GM18909 (cell line): ENCODE results near the gene PPL.

Experiments used
- ATAC-seq: cut with Tn5 transposase; IDR thresholded peaks from one replicate; pipeline ENCODE4 v1.9.1; 2021; ENCODE audit warnings: mild to moderate bottlenecking; ENCODE audit not compliant: unreplicated experiment, poor library complexity

Gene PPL

GRCh38 chr16:4870138-4870671, 66.7 kb downstream of the PPL start:
- ATAC-seq = no peak

DNA sequence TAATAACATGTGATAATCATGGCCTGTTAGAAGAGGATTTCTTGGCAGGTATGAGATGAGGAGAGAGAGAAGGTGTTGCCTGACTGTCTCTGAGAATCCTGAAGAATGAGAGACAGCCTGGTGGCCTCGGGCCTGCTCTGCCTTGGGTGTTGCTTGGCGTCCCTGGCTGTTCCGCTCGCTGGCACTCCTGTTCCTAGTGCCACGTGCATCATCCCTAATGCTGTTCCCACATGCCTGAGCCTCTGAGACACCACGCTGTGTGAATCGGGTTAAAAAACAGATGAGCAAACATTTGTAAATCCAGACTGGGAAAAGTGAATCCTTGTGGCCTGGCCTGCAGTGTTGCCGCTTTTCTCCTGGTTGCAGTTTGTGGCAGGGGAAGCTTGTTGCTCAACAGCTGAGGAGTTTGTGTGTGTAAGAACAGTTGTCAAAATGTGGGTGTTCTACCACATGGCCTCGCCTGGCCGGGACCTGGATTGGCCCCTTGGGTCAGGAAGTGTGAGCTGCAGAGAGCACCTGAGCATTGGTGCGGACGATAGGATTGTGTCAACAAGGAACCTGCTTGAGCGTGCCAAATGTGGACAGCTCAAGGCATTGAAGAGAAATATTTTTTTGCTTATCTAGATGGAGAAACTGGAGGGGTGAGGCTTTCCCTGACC, 67.7 kb downstream of the PPL start:
- no peak for ATAC-seq

GRCh38 chr16:4868535-4868934, 68.4 kb downstream of the PPL start:
- no peak for ATAC-seq

- peak; percentile 76 for ATAC-seq
Measured at GRCh38 chr16:4868026-4868425, 68.9 kb downstream of the PPL start.

DNA sequence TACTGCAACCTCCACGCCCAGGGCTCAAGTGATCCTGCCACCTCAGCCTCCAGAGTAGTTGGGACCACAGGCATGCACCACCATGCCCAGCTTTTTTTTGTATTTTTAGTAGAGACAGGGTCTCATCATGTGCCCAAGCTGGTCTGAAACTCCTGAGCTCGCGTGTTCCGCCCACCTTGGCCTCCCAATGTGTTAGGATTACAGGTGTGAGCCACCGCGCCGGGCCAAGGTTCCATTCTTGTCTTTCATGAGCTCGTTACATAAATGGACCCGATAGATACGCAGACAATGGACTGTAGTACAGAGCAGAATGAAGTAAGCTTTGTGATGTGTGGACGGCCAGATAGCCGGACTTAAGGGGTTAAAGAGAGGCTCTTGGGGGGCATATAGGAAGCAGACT, 70.4 kb downstream of the PPL start:
- ATAC-seq = no peak

- no peak for ATAC-seq
Measured at GRCh38 chr16:4865231-4865860, 71.6 kb downstream of the PPL start.

DNA sequence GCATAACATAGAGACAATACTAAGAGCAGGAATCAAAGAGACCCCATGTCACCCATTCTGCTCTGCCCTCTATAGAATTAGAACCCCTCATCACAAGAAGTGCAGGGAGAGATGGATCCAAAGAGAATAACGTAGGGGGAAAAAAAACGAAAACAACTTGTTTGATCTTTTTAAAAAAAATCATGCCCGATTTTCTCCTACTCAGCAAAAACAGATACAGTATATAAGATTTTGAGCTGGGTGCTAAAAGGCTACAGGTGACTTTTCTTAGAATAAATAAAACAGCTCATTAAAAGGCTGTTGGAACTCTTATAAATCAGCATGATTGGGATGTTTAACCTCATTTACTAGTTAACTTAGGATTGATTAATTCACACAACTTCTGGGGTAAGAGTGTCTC, 72.2 kb downstream of the PPL start:
- ATAC-seq = no peak

DNA sequence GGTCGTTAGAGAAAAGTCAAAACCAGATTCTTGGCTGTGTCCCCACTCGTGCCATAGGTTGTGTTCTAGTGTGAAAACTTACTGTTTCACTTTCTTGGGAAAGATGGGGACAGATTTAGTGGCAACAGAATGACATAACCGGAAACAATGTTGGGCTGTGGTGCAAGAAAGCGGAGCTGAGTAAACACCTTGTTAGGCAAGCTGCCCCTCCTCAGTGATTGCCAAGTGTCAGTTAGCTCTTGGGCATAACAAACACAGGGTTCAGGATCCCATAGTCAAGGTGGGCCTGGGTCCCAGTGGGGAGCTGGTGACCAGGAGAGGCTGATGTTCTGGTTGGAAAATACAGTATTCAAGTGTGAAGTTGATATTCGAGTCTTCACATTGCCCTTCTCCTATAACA, 74.3 kb downstream of the PPL start:
- ATAC-seq = no peak

DNA sequence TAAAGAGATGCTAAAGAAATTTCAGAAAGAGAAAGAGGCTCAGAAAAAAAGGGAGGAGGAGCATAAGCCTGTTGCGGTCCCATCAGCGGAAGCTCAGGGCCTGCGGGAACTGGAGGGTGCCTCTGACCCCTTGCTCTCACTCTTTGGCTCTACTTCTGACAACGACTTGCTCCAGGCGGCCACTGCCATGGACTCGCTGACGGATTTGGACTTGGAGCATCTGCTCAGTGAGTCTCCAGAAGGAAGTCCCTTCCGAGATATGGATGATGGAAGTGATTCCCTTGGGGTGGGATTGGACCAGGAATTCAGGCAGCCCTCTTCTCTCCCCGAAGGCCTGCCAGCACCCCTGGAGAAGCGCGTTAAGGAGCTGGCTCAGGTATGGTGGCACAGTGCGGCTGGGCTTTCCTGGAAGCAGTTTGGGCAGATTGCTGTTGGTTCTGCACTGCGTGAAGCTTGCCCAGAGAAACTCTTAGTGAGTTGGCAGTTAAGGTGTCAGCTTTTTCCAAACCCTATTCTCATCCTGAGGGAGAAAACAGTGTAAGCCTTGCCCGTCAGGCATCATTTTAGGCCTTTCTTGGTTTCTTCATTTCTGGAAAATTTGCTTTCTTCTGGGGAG, 76.1 kb downstream of the PPL start:
- ATAC-seq = no peak

DNA sequence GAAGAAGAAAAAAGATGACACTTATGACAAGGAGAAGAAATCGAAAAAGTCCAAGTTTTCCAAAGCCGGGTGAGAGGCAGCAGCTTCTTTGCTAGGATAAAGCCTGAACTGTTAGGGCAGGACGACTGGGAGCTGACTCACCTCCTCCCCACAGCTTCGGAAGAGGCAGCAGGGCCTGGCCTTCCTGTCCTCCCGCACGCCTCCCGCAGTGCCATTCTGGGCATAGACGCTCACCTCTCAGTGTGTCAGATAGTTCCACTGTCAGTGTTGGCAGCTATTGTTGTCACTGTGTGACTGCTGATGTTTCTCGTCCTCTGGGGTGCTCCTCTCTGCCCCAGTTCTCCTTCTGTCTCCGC, 77.1 kb downstream of the PPL start:
- ATAC-seq = no peak

GRCh38 chr16:4859190-4859899, 77.6 kb downstream of the PPL start:
- ATAC-seq = no peak

- ATAC-seq = no peak
Measured at GRCh38 chr16:4855804-4856203, 81.1 kb downstream of the PPL start.

DNA sequence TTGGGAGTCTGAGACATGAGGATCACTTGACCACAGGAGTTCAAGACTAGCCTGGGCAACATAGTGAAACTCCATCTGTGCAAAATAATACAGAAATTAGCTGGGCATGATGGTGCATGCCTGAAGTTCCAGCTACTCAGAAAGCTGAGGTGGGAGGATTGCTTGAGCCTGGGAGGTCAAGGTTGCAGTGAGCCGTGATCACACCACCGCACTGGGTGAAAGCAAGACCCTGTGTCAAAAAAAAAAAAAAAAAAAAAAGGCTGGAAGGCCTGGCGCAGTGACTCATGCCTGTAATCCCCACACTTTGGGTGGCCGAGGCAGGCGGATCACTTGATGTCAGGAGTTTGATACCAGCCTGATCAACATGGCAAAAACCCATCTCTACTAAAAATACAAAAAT, 81.6 kb downstream of the PPL start:
- no peak for ATAC-seq

GRCh38 chr16:4852221-4852872, 84.6 kb downstream of the PPL start:
- no peak for ATAC-seq

GRCh38 chr16:4850211-4850610, 86.7 kb downstream of the PPL start:
- ATAC-seq = no peak

- ATAC-seq = peak; percentile 26
Measured at GRCh38 chr16:4847774-4848587, 89.0 kb downstream of the PPL start.

DNA sequence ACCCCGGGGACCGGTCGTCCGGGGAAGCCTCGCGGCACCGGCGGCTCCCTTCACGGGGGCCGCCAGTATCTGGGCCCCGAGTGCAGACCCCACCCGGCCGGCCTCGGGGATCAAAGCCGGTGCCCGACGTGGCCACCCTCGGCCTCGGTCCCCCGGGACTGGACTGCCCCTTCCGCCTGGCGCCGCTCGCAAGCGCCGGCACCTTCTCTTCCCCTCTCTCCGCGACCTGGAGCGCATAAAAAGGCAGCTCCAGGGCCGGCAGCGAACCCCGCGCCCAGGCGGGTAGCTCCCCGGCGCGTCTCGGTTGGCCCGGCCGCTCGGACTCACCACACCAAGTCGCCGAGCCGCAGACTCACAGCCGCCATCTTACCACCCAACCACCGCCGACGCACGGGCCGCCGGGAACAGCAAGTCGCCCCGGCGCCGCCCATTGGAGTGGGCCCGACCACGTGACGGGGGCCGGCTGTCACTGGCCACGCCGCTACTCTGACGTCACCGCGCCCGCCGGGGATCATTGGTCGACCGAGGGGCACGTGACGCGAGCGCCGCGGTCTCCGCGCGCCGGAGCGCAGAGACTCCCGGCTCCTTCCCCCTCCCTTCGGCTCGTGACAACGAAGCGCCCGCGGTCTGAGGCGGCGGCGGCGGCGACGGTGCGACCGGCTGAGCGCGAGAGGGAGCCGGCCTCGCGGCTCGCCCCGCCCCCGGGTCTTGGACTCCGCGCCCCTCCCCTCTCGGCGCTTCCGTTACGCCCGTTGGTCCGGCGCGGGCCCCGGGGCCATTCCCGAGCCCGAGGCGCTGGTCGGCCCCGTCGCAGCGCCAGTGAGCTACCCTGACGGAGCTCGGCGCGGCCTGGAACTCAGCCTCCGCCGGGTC, 89.8 kb downstream of the PPL start, which contains the start of the genes GLYR1 and UBN1:
GLYR1 (minus strand) TSS at position 388 of the 873 bp plus-strand sequence; CDS start at position 365, 23 bp downstream.
UBN1 (plus strand) TSS at position 581 of the 873 bp plus-strand sequence. CDS start 5,437 bp downstream, outside the sequence.
- ATAC-seq = peak; percentile 88

DNA sequence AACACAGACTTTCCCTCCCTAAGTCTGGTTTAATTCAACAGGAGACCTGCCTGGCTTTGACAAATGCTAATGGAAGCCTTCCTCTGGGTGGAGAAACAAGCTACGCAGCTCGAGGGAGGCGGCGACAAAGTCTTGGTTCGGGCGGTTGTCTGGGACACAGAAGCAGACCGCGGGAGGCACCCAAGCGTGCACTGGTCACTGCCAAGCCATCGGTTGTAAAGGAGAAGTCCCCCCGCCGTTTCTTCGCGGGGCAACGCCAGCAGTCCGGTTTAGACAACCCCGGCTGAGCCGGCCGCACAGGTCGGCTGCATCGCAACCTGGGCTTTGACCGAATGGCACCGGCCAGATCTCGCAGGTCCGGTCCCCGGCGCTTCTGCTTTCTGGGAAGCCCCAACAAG, 90.4 kb downstream of the PPL start:
- peak; percentile 36 for ATAC-seq

DNA sequence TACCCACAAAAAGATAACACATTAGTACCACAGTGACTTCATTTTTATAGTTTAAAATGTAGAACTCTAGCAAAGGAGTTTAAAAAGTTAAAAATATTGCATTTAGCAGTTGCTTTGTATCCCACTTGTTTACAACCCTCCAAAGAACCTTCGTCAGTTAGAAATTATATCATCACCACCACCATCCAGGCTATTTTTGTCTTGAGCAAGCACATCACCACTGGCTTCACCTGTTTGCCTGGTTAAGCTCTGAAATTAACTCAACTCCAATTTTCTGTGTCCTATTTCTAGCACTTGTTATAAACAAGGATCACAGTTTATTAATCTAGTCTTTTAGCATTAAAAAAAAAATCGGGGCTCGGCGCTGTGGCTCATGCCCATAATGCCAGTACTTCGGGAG, 96.0 kb downstream of the PPL start:
- ATAC-seq = no peak
